ENCODE measurements around the gene ARHGAP24. TPM values are rescaled to one million over a fixed set of nuclear protein-coding genes. Genes with fewer than 3 reads are reported as not detected.

ARHGAP24 gene
- total RNA-seq, 1 donor from 2014 or later, result 10.9 TPM

- TF ChIP-seq CTCF (conservative IDR thresholded peaks at IDR 0.05), result no peak
- DNase-seq (ENCODE audit: extremely low spot score, unreplicated experiment), result no peak
- no peaks in the 10 kb centered on the region for H3K36me3 Mint-ChIP-seq
- no peak overlapping the region for H3K4me3 Mint-ChIP-seq
- no peak overlapping the region for H3K27ac Mint-ChIP-seq
- H3K4me1 Mint-ChIP-seq (ENCODE audit: unreplicated experiment), result no peaks in the 10 kb centered on the region
- no peaks in the 10 kb centered on the region for H3K27me3 Mint-ChIP-seq
- no peaks in the 10 kb centered on the region for H3K9me3 Mint-ChIP-seq
These were observed 167.6 kb downstream of the ARHGAP24 start for GRCh38 chr4:85642356-85643100.

GRCh38 chr4:85644061-85644460, 169.1 kb downstream of the ARHGAP24 start:
- no peak for TF ChIP-seq CTCF (conservative IDR thresholded peaks at IDR 0.05)
- Mint-ChIP-seq H3K36me3 (no peaks in the 10 kb centered on the region), H3K9me3 (no peaks in the 10 kb centered on the region), H3K4me1 (ENCODE audit: unreplicated experiment) (no peaks in the 10 kb centered on the region), H3K27ac (no peak overlapping the region), H3K27me3 (no peaks in the 10 kb centered on the region), H3K4me3 (no peak overlapping the region)
- no peak for DNase-seq (ENCODE audit: extremely low spot score, unreplicated experiment)

GRCh38 chr4:85650908-85651307, 176.0 kb downstream of the ARHGAP24 start:
- H3K27ac Mint-ChIP-seq, result no peak overlapping the region
- no peak for TF ChIP-seq CTCF (conservative IDR thresholded peaks at IDR 0.05)

GRCh38 chr4:85656759-85657505, 182.0 kb downstream of the ARHGAP24 start:
- Mint-ChIP-seq H3K4me3 (no peak overlapping the region), H3K36me3 (no peaks in the 10 kb centered on the region), H3K9me3 (no peaks in the 10 kb centered on the region), H3K27ac (no peak overlapping the region), H3K27me3 (no peaks in the 10 kb centered on the region), H3K4me1 (ENCODE audit: unreplicated experiment) (no peaks in the 10 kb centered on the region)
- no peak for TF ChIP-seq CTCF (conservative IDR thresholded peaks at IDR 0.05)
- DNase-seq (ENCODE audit: extremely low spot score, unreplicated experiment), result no peak

More at GRCh38 chr4:85650908-85651307, 176.0 kb downstream of the ARHGAP24 start:
- no peaks in the 10 kb centered on the region for H3K9me3 Mint-ChIP-seq
- no peaks in the 10 kb centered on the region for H3K27me3 Mint-ChIP-seq
- no peak for DNase-seq (ENCODE audit: extremely low spot score, unreplicated experiment)
- H3K36me3 Mint-ChIP-seq, result no peaks in the 10 kb centered on the region
- H3K4me3 Mint-ChIP-seq, result no peak overlapping the region
- H3K4me1 Mint-ChIP-seq (ENCODE audit: unreplicated experiment), result no peaks in the 10 kb centered on the region

GRCh38 chr4:85658766-85659439, 184.0 kb downstream of the ARHGAP24 start:
- no peak overlapping the region for H3K4me3 Mint-ChIP-seq
- H3K27ac Mint-ChIP-seq, result no peak overlapping the region
- H3K4me1 Mint-ChIP-seq (ENCODE audit: unreplicated experiment), result no peaks in the 10 kb centered on the region
- TF ChIP-seq CTCF (conservative IDR thresholded peaks at IDR 0.05), result no peak
- no peaks in the 10 kb centered on the region for H3K36me3 Mint-ChIP-seq
- no peaks in the 10 kb centered on the region for H3K27me3 Mint-ChIP-seq
- no peak for DNase-seq (ENCODE audit: extremely low spot score, unreplicated experiment)
- H3K9me3 Mint-ChIP-seq, result no peaks in the 10 kb centered on the region

All from type B pancreatic cell (in vitro differentiated cells).